K562 (cell line): Measurements from ENCODE around the gene PDE4D. TPM values are rescaled to one million over a fixed set of nuclear protein-coding genes. Genes with fewer than 3 reads are reported as not detected.

Experiments used
- ATAC-seq: fragments of 200-7000 bp; cut with Tn5 transposase; 3 replicates; pipeline ENCODE4 v1.9.1; 2020; ENCODE audit warnings: moderate library complexity
- BruUV-seq: library from RNA; stranded (reverse); fragments of 400-500 nt; replicated peaks from 2 replicates; lab custom pipeline; 2021; lab: Mats Ljungman, UMichigan
- CTCF ChIA-PET: fragments of 300-600 bp; formaldehyde crosslinking; extraction: SDS; loops from one replicate; lab custom pipeline; 2021; ENCODE audit warnings: low intra/inter-chr PET ratio; lab: Yijun Ruan, JAX
- POLR2A ChIA-PET: fragments of 300-600, 350-650 bp; sonication (Branson Sonifier 250); formaldehyde crosslinking; extraction: SDS; loops from one replicate; lab custom pipeline; 2021; ENCODE audit warnings: antibody characterized with exemption, inconsistent platforms; lab: Yijun Ruan, JAX
- DNase-seq, 4 experiments: peaks; one replicate each; pipeline versions ENCODE4 v3.0.0 to v3.0.0-alpha.2; 2011 to 2018; ENCODE audit warnings: low spot score in 3 of 4, mixed read lengths in 3 of 4; ENCODE audit errors: extremely low read depth in 1 of 4
- FAIRE-seq: peaks from 2 replicates; lab custom pipeline; 2011; peaks lifted over from hg19 to GRCh38; lab: Jason Lieb, UNC
- H2AFZ ChIP-seq: 2 replicates; pipeline ENCODE4 v1.6.0; 2011; ENCODE audit warnings: low read depth, low read length, control low read depth, inconsistent platforms
- H3K27ac ChIP-seq: fragments of 200-600 bp; 3 replicates; pipeline ENCODE4 v1.8.0; 2011; ENCODE audit warnings: low read depth, mild to moderate bottlenecking, control low read depth, inconsistent platforms, low read length, moderate library complexity, mixed read lengths; ENCODE audit errors: extremely low read depth
- H3K27me3 ChIP-seq, 2 experiments: fragments of 300-600 bp in 1 of 2; 2 replicates in 1 of 2; 3 replicates in 1 of 2; pipeline versions ENCODE4 v1.6.0 to v1.8.0; 2011; ENCODE audit warnings: inconsistent platforms in 2 of 2, low read length in 2 of 2, mild to moderate bottlenecking in 1 of 2, mixed read lengths in 1 of 2, moderate library complexity in 1 of 2; ENCODE audit not compliant: control insufficient read depth in 2 of 2, insufficient read depth in 2 of 2
- H3K36me3 ChIP-seq: fragments of 300-600 bp; 3 replicates; pipeline ENCODE4 v1.8.0; 2011; ENCODE audit warnings: mild to moderate bottlenecking, low read length, inconsistent platforms; ENCODE audit not compliant: control insufficient read depth, insufficient read depth
- H3K4me1 ChIP-seq, 2 experiments: fragments of 200-600 bp in 1 of 2; replicated peaks in 1 of 2; 2 replicates in 1 of 2; 3 replicates in 1 of 2; pipeline versions ENCODE4 v1.5.1 to v1.8.0; 2011; ENCODE audit warnings: inconsistent platforms in 2 of 2, low read length in 2 of 2, mild to moderate bottlenecking in 1 of 2, mixed read lengths in 1 of 2, moderate library complexity in 1 of 2; ENCODE audit not compliant: control insufficient read depth in 2 of 2, insufficient read depth in 2 of 2
- H3K4me2 ChIP-seq: 2 replicates; pipeline ENCODE4 v1.6.1; 2011; ENCODE audit warnings: low read length, control low read depth, inconsistent platforms, mixed read lengths; ENCODE audit not compliant: insufficient read depth
- H3K4me3 ChIP-seq: fragments of 200-600 bp; sonication (generic), shearing (Covaris generic); 2 replicates; pipeline ENCODE4 v1.5.1; 2016; ENCODE audit warnings: control low read depth, inconsistent platforms
- H3K79me2 ChIP-seq: fragments of 200-600 bp; 3 replicates; pipeline ENCODE4 v1.8.0; 2011; ENCODE audit warnings: low read length, inconsistent platforms; ENCODE audit not compliant: control insufficient read depth, insufficient read depth
- H3K9ac ChIP-seq, 2 experiments: 2 replicates each; pipeline versions ENCODE4 v1.6.0 to v1.6.1; 2011; ENCODE audit warnings: low read depth in 2 of 2, low read length in 2 of 2, control low read depth in 1 of 2, inconsistent platforms in 1 of 2, mild to moderate bottlenecking in 1 of 2, mixed read lengths in 1 of 2; ENCODE audit not compliant: insufficient read depth in 1 of 2
- H3K9me1 ChIP-seq: one replicate; pipeline ENCODE4 v1.6.0; 2011; ENCODE audit warnings: inconsistent platforms, mild to moderate bottlenecking, low read length, moderate library complexity; ENCODE audit not compliant: control insufficient read depth, insufficient read depth
- H3K9me3 ChIP-seq: replicated peaks from 2 replicates; pipeline ENCODE4 v1.5.1; 2011; ENCODE audit warnings: low read depth, low read length, inconsistent platforms; ENCODE audit not compliant: control insufficient read depth, insufficient read depth
- H4K20me1 ChIP-seq: replicated peaks from 2 replicates; pipeline ENCODE4 v1.6.1; 2011; ENCODE audit warnings: low read length, inconsistent platforms, mixed read lengths; ENCODE audit not compliant: control insufficient read depth, insufficient read depth
- CTCF ChIP-seq, 3 experiments: IDR thresholded peaks in 2 of 3; conservative IDR thresholded peaks in 1 of 3; 2 replicates each; pipeline ENCODE4 v1.5.1; 2011 to 2012; ENCODE audit warnings: low read length in 3 of 3, mild to moderate bottlenecking in 3 of 3, control low read depth in 2 of 3, improper control_type of control experiment in 1 of 3, inconsistent platforms in 1 of 3, low read depth in 1 of 3, mixed read lengths in 1 of 3, moderate library complexity in 1 of 3; ENCODE audit not compliant: insufficient read depth in 2 of 3
- FOXK2 ChIP-seq, 2 experiments: fragments of 450-650 bp; IDR thresholded peaks in 1 of 2; conservative IDR thresholded peaks in 1 of 2; 2 replicates each; pipeline ENCODE4 v1.6.1; 2016; ENCODE audit warnings: low read depth in 2 of 2, mild to moderate bottlenecking in 1 of 2
- FOXP1 ChIP-seq: sonication (generic); formaldehyde crosslinking; IDR thresholded peaks from 2 replicates; pipeline ENCODE4 v1.8.0; 2022; ENCODE audit warnings: mild to moderate bottlenecking, missing genetic modification reagents
- JUNB ChIP-seq: fragments of 450-650 bp; formaldehyde crosslinking; conservative IDR thresholded peaks from 2 replicates; pipeline ENCODE4 v1.4.0; 2020; ENCODE audit warnings: mild to moderate bottlenecking
- KAT8 ChIP-seq: fragments of 450-650 bp; IDR thresholded peaks from 2 replicates; pipeline ENCODE4 v1.6.1; 2016; ENCODE audit warnings: low read depth, mild to moderate bottlenecking
- KDM4B ChIP-seq, 2 experiments: fragments of 450-650 bp in 1 of 2; sonication (generic) in 1 of 2; IDR thresholded peaks; 2 replicates each; pipeline ENCODE4 v1.6.1; 2016 to 2017; ENCODE audit warnings: borderline replicate concordance in 2 of 2, antibody characterized with exemption in 1 of 2, low read depth in 1 of 2, mild to moderate bottlenecking in 1 of 2
- MLX ChIP-seq, 2 experiments: fragments of 450-650 bp in 1 of 2; sonication (generic) in 1 of 2; formaldehyde crosslinking; conservative IDR thresholded peaks; 2 replicates each; pipeline versions ENCODE4 v1.4.0 to v1.8.1; 2020 to 2022; ENCODE audit warnings: mild to moderate bottlenecking in 1 of 2, missing genetic modification reagents in 1 of 2
- MTF1 ChIP-seq: fragments of 250-450 bp; sonication (Bioruptor Pico); IDR thresholded peaks from 2 replicates; pipeline ENCODE4 v1.9.0; 2021; ENCODE audit warnings: moderate library complexity, mild to moderate bottlenecking, inconsistent platforms, borderline replicate concordance
- PRDM10 ChIP-seq: fragments of 450-650 bp; IDR thresholded peaks from 2 replicates; pipeline ENCODE4 v1.6.1; 2018; ENCODE audit not compliant: partially characterized antibody
- RBBP5 ChIP-seq: fragments of 200-600 bp; sonication (generic); IDR thresholded peaks from 2 replicates; pipeline ENCODE4 v1.6.1; 2012; ENCODE audit warnings: borderline replicate concordance, mild to moderate bottlenecking, low read length, control low read depth, inconsistent platforms; ENCODE audit not compliant: insufficient read depth, poor library complexity, severe bottlenecking
- SRF ChIP-seq, 2 experiments: fragments of 250-450, 450-650 bp in 1 of 2; sonication (Bioruptor Pico) in 1 of 2; sonication (generic) in 1 of 2; formaldehyde crosslinking; IDR thresholded peaks; 2 replicates each; pipeline versions ENCODE4 v1.5.0 to v1.5.1; 2020 to 2022; ENCODE audit warnings: mild to moderate bottlenecking in 1 of 2, missing genetic modification reagents in 1 of 2
- TRIM28 ChIP-seq: fragments of 450-650 bp; IDR thresholded peaks from 2 replicates; pipeline ENCODE4 v1.6.1; 2017
- WGBS: fragments of 100-300 bp; shearing (Covaris generic); methylation state at CpG from one replicate; pipeline ENCODE4 v1.1.6; 2016; ENCODE audit warnings: low coverage, mixed read lengths; ENCODE audit not compliant: insufficient coverage; ENCODE audit errors: missing lambda C conversion rate; 5-methylcytosine and 5-hydroxymethylcytosine counted together
- in situ Hi-C: fragments of 300-500 bp; cut with MboI; formaldehyde crosslinking; loops from 4 replicates; pipeline ENCODE4 v1.15.0; 2018; ENCODE audit warnings: inconsistent platforms, mixed read lengths
- intact Hi-C: fragments of 100-400 bp; cut with micrococcal nuclease; formaldehyde crosslinking; loops from 2 replicates; pipeline ENCODE4 v1.14.2; 2022
- polyA plus RNA-seq, 8 experiments: library from polyadenylated mRNA; depleted of rRNA in 4 of 8; stranded (reverse) in 5 of 8; unstranded in 3 of 8; fragments of >200 nt; fragmentation: Nextera tagmentation in 2 of 8; fragmentation: Illumina TruSeq in 1 of 8; extraction: Ambion mirVana in 2 of 8; extraction: Trizol in 1 of 8; gene quantifications; 2 replicates each; pipeline versions ENCODE4 v1.2.1 to v1.2.3, GENCODE V29; 2011 to 2014; ENCODE audit warnings: inconsistent platforms in 1 of 8, missing spikeins in 1 of 8
- total RNA-seq, 7 experiments: library from RNA; depleted of rRNA in 6 of 7; stranded (reverse); fragments of >200 nt in 6 of 7; fragmentation: Illumina TruSeq in 2 of 7; extraction: Trizol in 2 of 7; gene quantifications; 2 replicates each; pipeline versions ENCODE4 v1.2.1 to v1.2.3, GENCODE V29; 2011 to 2021; ENCODE audit warnings: low replicate concordance in 1 of 7

The PDE4D gene
- total and polyA plus RNA-seq, 9 of the 15 experiments (the other 6 are each of a cell fraction or from before 2014, with no cell fraction given), result 0.04 to 0.46 (median 0.13) TPM

GRCh38 chr5:59485629-59486439, 407.7 kb downstream of the PDE4D start (continued):
- TF ChIP-seq CTCF (IDR thresholded peaks at IDR 0.05 in 2 of 3, conservative IDR thresholded peaks at IDR 0.05 in 1 of 3; ENCODE audit: insufficient read depth in 2 of 3, low read depth in 1 of 3, low read length in 3 of 3), result no peak
- no peak for TF ChIP-seq KDM4B (IDR thresholded peaks at IDR 0.05; ENCODE audit: borderline replicate concordance in 2 of 2, low read depth in 1 of 2)
- TF ChIP-seq FOXK2 (conservative IDR thresholded peaks at IDR 0.05 in 1 of 2, IDR thresholded peaks at IDR 0.05 in 1 of 2; ENCODE audit: low read depth in 2 of 2), result no peak
- TF ChIP-seq KAT8, result no peak
- TF ChIP-seq TRIM28, result no peak
- no peak for TF ChIP-seq MTF1

- no peak overlapping the region for H3K4me2 ChIP-seq
- no peaks in the 10 kb centered on the region for H3K9me3 ChIP-seq
- H3K27me3 ChIP-seq, result no peaks in the 10 kb centered on the region
- H3K9me1 ChIP-seq, result no peaks in the 10 kb centered on the region
- no TSS peak for BruUV-seq
- intact Hi-C loops (no loop called here), in situ Hi-C loops (no loop called here)
- WGBS, result 0% methylated on average over 2 of the region's 2 CpGs
- H4K20me1 ChIP-seq, result no peaks in the 10 kb centered on the region
- H2AFZ ChIP-seq, result no peak overlapping the region
- FAIRE-seq, result no peak
- no peaks in the 10 kb centered on the region for H3K79me2 ChIP-seq
- no peaks in the 10 kb centered on the region for H3K4me1 ChIP-seq
- no peaks in the 10 kb centered on the region for H3K36me3 ChIP-seq
- no peak overlapping the region for H3K4me3 ChIP-seq
- ChIA-PET POLR2A (no interaction called here), CTCF (no interaction called here)
- no peak for ATAC-seq
- DNase-seq, result no peak
- H3K27ac ChIP-seq, result no peak overlapping the region
- no peak overlapping the region for H3K9ac ChIP-seq
- TF ChIP-seq RBBP5 (no peak), JUNB (CRISPR knock-in tag) (no peak), PRDM10 (no peak), SRF (CRISPR knock-in tag; IDR thresholded peaks at IDR 0.05) (no peak), FOXP1 (no peak), MLX (CRISPR knock-in tag; conservative IDR thresholded peaks at IDR 0.05) (no peak)
Observed at GRCh38 chr5:59485107-59485506, 408.4 kb downstream of the PDE4D start.
